ENCODE data around the gene CXCR5. TPM values are rescaled to one million over a fixed set of nuclear protein-coding genes. Genes with fewer than 3 reads are reported as not detected.

Gene CXCR5
- total RNA-seq, 4 donors from 2014 or later, result 0.66 to 7.4 (median 1.1) TPM; not detected in 1

GRCh38 chr11:118909619-118910308, 26.1 kb downstream of the CXCR5 start:
- Histone ChIP-seq H3K27me3 (no peaks in the 10 kb centered on the region), H3K9me3 (no peaks in the 10 kb centered on the region), H3K4me1 (peaks cover 19 to 73% (median 45%) of the 10 kb centered on the region in 4 donors), H3K4me3 (peak overlapping the region; percentile 10 to 48 (median 34)), H3K36me3 (peaks cover 0 to 32% (median 0%) of the 10 kb centered on the region in 3 donors), H3K27ac (peak overlapping the region; percentile 89 to 99 (median 96))
- DNase-seq, result no peak
- no peak for TF ChIP-seq CTCF (IDR thresholded peaks at IDR 0.05)
- TF ChIP-seq POLR2A (IDR thresholded peaks at IDR 0.05), result no peak

- Histone ChIP-seq H3K27me3 (no peaks in the 10 kb centered on the region), H3K27ac (peak overlapping the region; percentile 89 to 99 (median 96)), H3K9me3 (no peaks in the 10 kb centered on the region), H3K4me3 (peak overlapping the region; percentile 18 to 48 (median 34)), H3K36me3 (peaks cover 0 to 26% (median 0%) of the 10 kb centered on the region in 3 donors), H3K4me1 (peaks cover 20 to 81% (median 52%) of the 10 kb centered on the region in 4 donors)
- TF ChIP-seq POLR2A (IDR thresholded peaks at IDR 0.05), result peak in 1 of 2 donors; percentile 44
- peak in 1 of 6 experiments; percentile 17 for TF ChIP-seq CTCF (IDR thresholded peaks at IDR 0.05)
- DNase-seq, result peak in 2 of 3 donors; percentile 71 to 73
Observed at GRCh38 chr11:118910309-118911112, 26.8 kb downstream of the CXCR5 start.

- no peak for TF ChIP-seq POLR2A (IDR thresholded peaks at IDR 0.05)
- TF ChIP-seq CTCF (IDR thresholded peaks at IDR 0.05), result no peak
- Histone ChIP-seq H3K4me1 (peaks cover 23 to 88% (median 60%) of the 10 kb centered on the region in 4 donors), H3K36me3 (peaks cover 0 to 18% (median 0%) of the 10 kb centered on the region in 3 donors), H3K9me3 (no peaks in the 10 kb centered on the region), H3K4me3 (peak overlapping the region; percentile 18 to 48 (median 34)), H3K27me3 (no peaks in the 10 kb centered on the region), H3K27ac (peak overlapping the region; percentile 89 to 99 (median 96))
- peak in 2 of 3 donors; percentile 70 to 76 for DNase-seq
Observed at GRCh38 chr11:118911113-118911879, 27.6 kb downstream of the CXCR5 start.

- peak overlapping the region in 3 of 4 donors; percentile 32 to 48 (median 37) for H3K4me3 ChIP-seq
- peaks cover 23 to 96% (median 66%) of the 10 kb centered on the region in 4 donors for H3K4me1 ChIP-seq
- TF ChIP-seq POLR2A (IDR thresholded peaks at IDR 0.05) (peak; percentile 71 to 88), CTCF (IDR thresholded peaks at IDR 0.05) (no peak)
- no peaks in the 10 kb centered on the region for H3K27me3 ChIP-seq
- H3K27ac ChIP-seq, result peak overlapping the region; percentile 89 to 99 (median 96)
- peak in 2 of 3 donors; percentile 80 to 88 for DNase-seq
- peaks cover 0 to 14% (median 0%) of the 10 kb centered on the region in 3 donors for H3K36me3 ChIP-seq
- H3K9me3 ChIP-seq, result no peaks in the 10 kb centered on the region
Observed at GRCh38 chr11:118911880-118912741, 28.4 kb downstream of the CXCR5 start.

All from Peyer's patch (tissue), 4 donors.